CD14-positive monocyte (primary cell): Measurements from ENCODE around the gene SLC4A5. TPM values are rescaled to one million over a fixed set of nuclear protein-coding genes. Genes with fewer than 3 reads are reported as not detected.

ENCODE experiments used
- DNase-seq, 3 donors: peaks; one replicate each; pipeline ENCODE4 v3.0.0-alpha.2; 2011 to 2022
- H2AFZ ChIP-seq: 2 replicates; pipeline ENCODE4 v1.6.0; 2012; ENCODE audit warnings: mild to moderate bottlenecking, low read depth, low read length, inconsistent platforms; ENCODE audit not compliant: insufficient read depth, poor library complexity, severe bottlenecking
- H3K27ac ChIP-seq, 2 donors: 1 replicate in 1 of 2; 2 replicates in 1 of 2; pipeline ENCODE4 v1.5.1; 2012 to 2013; ENCODE audit warnings: low read length in 2 of 2, control low read depth in 1 of 2, inconsistent platforms in 1 of 2, low read depth in 1 of 2, mild to moderate bottlenecking in 1 of 2
- H3K27me3 ChIP-seq, 2 donors: one replicate each; pipeline versions ENCODE4 v1.6.0 to v1.6.1; 2011 to 2013; ENCODE audit warnings: low read length in 2 of 2; ENCODE audit not compliant: control insufficient read depth in 2 of 2, insufficient read depth in 2 of 2
- H3K36me3 ChIP-seq, 2 donors: replicated peaks in 1 of 2; 1 replicate in 1 of 2; 2 replicates in 1 of 2; pipeline versions ENCODE4 v1.5.1 to v1.6.1; 2012 to 2013; ENCODE audit warnings: low read length in 2 of 2, control low read depth in 1 of 2, inconsistent platforms in 1 of 2, mild to moderate bottlenecking in 1 of 2; ENCODE audit not compliant: insufficient read depth in 2 of 2, control insufficient read depth in 1 of 2
- H3K4me1 ChIP-seq, 2 donors: 1 replicate in 1 of 2; 2 replicates in 1 of 2; pipeline versions ENCODE4 v1.5.1 to v1.6.1; 2012 to 2013; ENCODE audit warnings: low read length in 2 of 2, control low read depth in 1 of 2, inconsistent platforms in 1 of 2, mild to moderate bottlenecking in 1 of 2, moderate library complexity in 1 of 2; ENCODE audit not compliant: insufficient read depth in 2 of 2, control insufficient read depth in 1 of 2
- H3K4me2 ChIP-seq: replicated peaks from 2 replicates; pipeline ENCODE3; 2012; ENCODE audit warnings: low read length, moderate library complexity, mild to moderate bottlenecking; ENCODE audit not compliant: poor library complexity, severe bottlenecking; ENCODE audit errors: extremely low read depth
- H3K4me3 ChIP-seq, 3 experiments: fragments of 200-600 bp in 1 of 3; sonication (generic) in 1 of 3; replicated peaks in 1 of 3; 1 replicate in 2 of 3; 2 replicates in 1 of 3; pipeline ENCODE4 v1.5.1; 2011 to 2013; ENCODE audit warnings: low read length in 3 of 3, mild to moderate bottlenecking in 3 of 3, control low read depth in 2 of 3, low read depth in 2 of 3, inconsistent platforms in 1 of 3, moderate library complexity in 1 of 3
- H3K79me2 ChIP-seq: 2 replicates; pipeline ENCODE4 v1.6.0; 2012; ENCODE audit warnings: mild to moderate bottlenecking, control low read depth, inconsistent platforms, low read length, moderate library complexity; ENCODE audit not compliant: insufficient read depth
- H3K9ac ChIP-seq: 2 replicates; pipeline ENCODE4 v1.6.0; 2017; ENCODE audit warnings: low read length, mild to moderate bottlenecking; ENCODE audit not compliant: insufficient read depth, poor library complexity, severe bottlenecking
- H3K9me3 ChIP-seq, 2 donors: replicated peaks in 1 of 2; 1 replicate in 1 of 2; 2 replicates in 1 of 2; pipeline versions ENCODE4 v1.5.1 to v1.6.1; 2012 to 2013; ENCODE audit warnings: low read length in 2 of 2, control low read depth in 1 of 2; ENCODE audit not compliant: control insufficient read depth in 1 of 2, insufficient read depth in 1 of 2
- H4K20me1 ChIP-seq: 2 replicates; pipeline ENCODE4 v1.6.0; 2012; ENCODE audit warnings: mild to moderate bottlenecking, low read length, control low read depth, moderate library complexity; ENCODE audit not compliant: insufficient read depth
- H3K27ac Mint-ChIP-seq, 7 donors: one replicate each; pipeline ENCODE4 v1.8.0; 2020; ENCODE audit warnings: mild to moderate bottlenecking in 7 of 7, mixed read lengths in 7 of 7, moderate library complexity in 6 of 7, inconsistent platforms in 2 of 7
- H3K27me3 Mint-ChIP-seq, 3 donors: one replicate each; pipeline ENCODE4 v1.8.0; 2021 to 2022; ENCODE audit warnings: low read depth in 3 of 3, mild to moderate bottlenecking in 3 of 3, mixed read lengths in 3 of 3, moderate library complexity in 3 of 3, inconsistent platforms in 1 of 3
- H3K36me3 Mint-ChIP-seq, 2 donors: one replicate each; pipeline ENCODE4 v1.8.0; 2020; ENCODE audit warnings: mixed read lengths in 2 of 2, inconsistent platforms in 1 of 2, mild to moderate bottlenecking in 1 of 2
- H3K4me1 Mint-ChIP-seq: one replicate; pipeline ENCODE4 v1.8.0; 2020; ENCODE audit warnings: mild to moderate bottlenecking, mixed read lengths
- H3K4me3 Mint-ChIP-seq, 2 donors: one replicate each; pipeline ENCODE4 v1.8.0; 2020; ENCODE audit warnings: mild to moderate bottlenecking in 2 of 2, mixed read lengths in 2 of 2, moderate library complexity in 1 of 2
- H3K9me3 Mint-ChIP-seq, 7 donors: one replicate each; pipeline ENCODE4 v1.8.0; 2020 to 2022; ENCODE audit warnings: mixed read lengths in 7 of 7, mild to moderate bottlenecking in 6 of 7, moderate library complexity in 6 of 7, inconsistent platforms in 2 of 7
- WGBS: methylation state at CpG from one replicate; pipeline ENCODE4 v1.1.5; 2013; ENCODE audit warnings: missing lambda C conversion rate; ENCODE audit not compliant: insufficient coverage; 5-methylcytosine and 5-hydroxymethylcytosine counted together
- intact Hi-C, 2 donors: fragments of 100-400 bp; cut with micrococcal nuclease; formaldehyde crosslinking; loops; one replicate each; pipeline versions ENCODE4 v1.15.0 to v1.15.1; 2023
- polyA plus RNA-seq, 3 donors: library from polyadenylated mRNA; depleted of rRNA in 1 of 3; unstranded in 2 of 3; stranded (reverse) in 1 of 3; fragments of 300-500 nt in 2 of 3; fragments of >200 nt in 1 of 3; fragmentation: Illumina TruSeq in 2 of 3; gene quantifications; 1 replicate in 2 of 3; 2 replicates in 1 of 3; pipeline ENCODE4 v1.2.3, GENCODE V29; 2012 to 2021
- TF ChIP-seq, protein P1 (sequence below): fragments of 200-600 bp; IDR thresholded peaks from one replicate; pipeline ENCODE4 v1.8.0; 2022; ENCODE audit warnings: antibody characterized with exemption, mild to moderate bottlenecking

SLC4A5 gene
- polyA plus RNA-seq, 3 donors: 0.10 to 1.1 TPM; not detected in 1

- no peak overlapping the region for H3K4me2 ChIP-seq
- WGBS: 100% methylated on average over 1 of the region's 1 CpG
- TF ChIP-seq, protein P1, sequence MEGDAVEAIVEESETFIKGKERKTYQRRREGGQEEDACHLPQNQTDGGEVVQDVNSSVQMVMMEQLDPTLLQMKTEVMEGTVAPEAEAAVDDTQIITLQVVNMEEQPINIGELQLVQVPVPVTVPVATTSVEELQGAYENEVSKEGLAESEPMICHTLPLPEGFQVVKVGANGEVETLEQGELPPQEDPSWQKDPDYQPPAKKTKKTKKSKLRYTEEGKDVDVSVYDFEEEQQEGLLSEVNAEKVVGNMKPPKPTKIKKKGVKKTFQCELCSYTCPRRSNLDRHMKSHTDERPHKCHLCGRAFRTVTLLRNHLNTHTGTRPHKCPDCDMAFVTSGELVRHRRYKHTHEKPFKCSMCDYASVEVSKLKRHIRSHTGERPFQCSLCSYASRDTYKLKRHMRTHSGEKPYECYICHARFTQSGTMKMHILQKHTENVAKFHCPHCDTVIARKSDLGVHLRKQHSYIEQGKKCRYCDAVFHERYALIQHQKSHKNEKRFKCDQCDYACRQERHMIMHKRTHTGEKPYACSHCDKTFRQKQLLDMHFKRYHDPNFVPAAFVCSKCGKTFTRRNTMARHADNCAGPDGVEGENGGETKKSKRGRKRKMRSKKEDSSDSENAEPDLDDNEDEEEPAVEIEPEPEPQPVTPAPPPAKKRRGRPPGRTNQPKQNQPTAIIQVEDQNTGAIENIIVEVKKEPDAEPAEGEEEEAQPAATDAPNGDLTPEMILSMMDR: no peak
- no peak overlapping the region for H2AFZ ChIP-seq
- H3K9me3 ChIP-seq: no peaks in the 10 kb centered on the region
- intact Hi-C loops: loop anchor here in 1 of 2 donors (5.0 to 10.0 kb wide), 2 partner anchors 32 to 270 kb away; partner anchors contain the start of gene DGUOK
- no peak for DNase-seq
- Mint-ChIP-seq H3K4me1 (peaks cover 15% of the 10 kb centered on the region), H3K27me3 (peaks cover 0 to 8% (median 1%) of the 10 kb centered on the region in 3 donors), H3K9me3 (peaks cover 0 to 5% (median 0%) of the 10 kb centered on the region in 7 donors), H3K27ac (no peak overlapping the region), H3K4me3 (no peak overlapping the region), H3K36me3 (no peaks in the 10 kb centered on the region)
- no peak overlapping the region for H3K4me3 ChIP-seq
- H3K4me1 ChIP-seq: peaks cover 16 to 21% of the 10 kb centered on the region in 2 donors
- H4K20me1 ChIP-seq: peaks cover 7% of the 10 kb centered on the region
- H3K36me3 ChIP-seq: no peaks in the 10 kb centered on the region
- H3K27me3 ChIP-seq: no peaks in the 10 kb centered on the region
- H3K9ac ChIP-seq: no peak overlapping the region
- H3K27ac ChIP-seq: no peak overlapping the region
- H3K79me2 ChIP-seq: peaks cover 12% of the 10 kb centered on the region
These were observed 148.4 kb downstream of the SLC4A5 start for GRCh38 chr2:74194799-74195198.

DNA sequence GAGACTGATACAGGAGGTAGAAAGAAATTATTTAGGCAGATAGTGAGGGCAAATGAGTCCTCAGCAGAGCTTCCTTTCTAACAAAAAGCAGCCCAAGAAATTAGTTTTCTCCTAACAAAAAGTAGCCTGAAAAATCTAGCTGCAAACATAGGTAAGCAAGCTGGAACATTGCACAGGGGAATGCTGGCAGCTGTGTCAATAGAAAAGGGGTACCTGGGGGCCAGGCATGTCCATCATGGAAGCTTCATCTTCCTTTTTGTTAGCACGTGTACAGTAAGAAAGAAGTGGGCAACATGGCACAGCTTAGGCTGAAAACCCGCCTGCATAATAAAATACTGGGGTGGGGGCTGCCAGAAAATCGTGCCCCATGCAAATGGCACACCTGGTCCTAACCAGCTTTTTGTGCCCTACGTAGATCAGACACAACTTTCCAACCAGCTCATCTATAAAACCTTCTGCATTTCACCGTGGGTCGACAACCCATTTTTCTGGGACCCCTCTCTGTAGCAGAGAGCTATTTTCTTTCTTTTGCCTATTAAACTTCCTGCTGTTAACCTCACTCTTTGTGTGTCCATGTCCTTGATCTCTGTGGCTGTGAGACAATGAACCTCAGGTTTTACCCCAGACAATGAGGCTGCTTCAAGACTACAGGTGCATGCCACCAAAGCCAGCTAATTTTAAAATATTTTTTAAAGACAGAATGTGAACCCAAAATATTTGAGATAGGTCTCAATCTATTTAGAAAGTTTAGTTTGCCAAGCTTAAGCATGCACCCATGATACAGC lies 151.4 kb downstream of the SLC4A5 start:
- no peak overlapping the region for H3K4me3 Mint-ChIP-seq
- H3K27me3 Mint-ChIP-seq: peaks cover 0 to 5% (median 0%) of the 10 kb centered on the region in 3 donors
- no peaks in the 10 kb centered on the region for H3K9me3 Mint-ChIP-seq
- no peaks in the 10 kb centered on the region for H3K36me3 Mint-ChIP-seq
- TF ChIP-seq, protein P1: no peak
- Histone ChIP-seq H3K36me3 (no peaks in the 10 kb centered on the region), H3K4me3 (no peak overlapping the region), H3K9me3 (no peaks in the 10 kb centered on the region), H3K27ac (no peak overlapping the region), H2AFZ (no peak overlapping the region), H3K4me1 (peaks cover 17 to 28% of the 10 kb centered on the region in 2 donors), H3K4me2 (no peak overlapping the region), H4K20me1 (no peaks in the 10 kb centered on the region), H3K27me3 (no peaks in the 10 kb centered on the region), H3K9ac (no peak overlapping the region), H3K79me2 (peaks cover 5% of the 10 kb centered on the region)
- intact Hi-C loops: loop anchor here in 1 of 2 donors (10.0 kb wide), 1 partner anchor 267 kb away; the partner anchor contains the start of gene DGUOK
- H3K4me1 Mint-ChIP-seq: peaks cover 20% of the 10 kb centered on the region
- WGBS: 86% methylated on average over 6 of the region's 6 CpGs
- DNase-seq: no peak
- no peak overlapping the region for H3K27ac Mint-ChIP-seq
